Gastroesophageal sphincter (tissue), 4 donors: ENCODE data around the gene UBE2O. TPM values are rescaled to one million over a fixed set of nuclear protein-coding genes. Genes with fewer than 3 reads are reported as not detected.

ENCODE experiments used
- ATAC-seq: fragments of 150-250 bp; one replicate; pipeline ENCODE4 v1.9.1; 2016; ENCODE audit warnings: mild to moderate bottlenecking, moderate library complexity
- H3K27ac ChIP-seq, 4 donors: fragments of 200-600 bp; sonication (generic) in 3 of 4; 1 replicate in 3 of 4; 2 replicates in 1 of 4; pipeline ENCODE4 v1.5.1; 2016 to 2019
- H3K27me3 ChIP-seq: fragments of 200-600 bp; sonication (generic); one replicate; pipeline ENCODE4 v1.5.1; 2019
- H3K36me3 ChIP-seq, 2 donors: fragments of 200-600 bp; sonication (generic); one replicate each; pipeline ENCODE4 v1.5.1; 2019; ENCODE audit warnings: control low read depth in 1 of 2
- H3K4me1 ChIP-seq, 3 donors: fragments of 200-600 bp; sonication (generic); 1 replicate in 2 of 3; 2 replicates in 1 of 3; pipeline ENCODE4 v1.5.1; 2016 to 2019; ENCODE audit warnings: control low read depth in 2 of 3
- H3K4me3 ChIP-seq, 2 donors: fragments of 200-600 bp; sonication (generic); one replicate each; pipeline ENCODE4 v1.5.1; 2019; ENCODE audit warnings: mild to moderate bottlenecking in 1 of 2, moderate library complexity in 1 of 2
- H3K9me3 ChIP-seq, 3 donors: fragments of 200-600 bp; sonication (generic); one replicate each; pipeline ENCODE4 v1.5.1; 2017 to 2019; ENCODE audit warnings: control low read depth in 2 of 3
- EP300 ChIP-seq: sonication (generic); formaldehyde crosslinking; IDR thresholded peaks from one replicate; pipeline ENCODE4 v1.6.1; 2017; ENCODE audit warnings: antibody characterized with exemption, mild to moderate bottlenecking
- POLR2A ChIP-seq, 2 donors: fragments of 450-650 bp; IDR thresholded peaks; one replicate each; pipeline ENCODE4 v1.6.1; 2017; ENCODE audit warnings: antibody characterized with exemption in 2 of 2, mild to moderate bottlenecking in 2 of 2, moderate library complexity in 1 of 2
- POLR2AphosphoS5 ChIP-seq: sonication (generic); formaldehyde crosslinking; IDR thresholded peaks from one replicate; pipeline ENCODE4 v1.6.1; 2017; ENCODE audit warnings: antibody characterized with exemption
- WGBS, 2 donors: methylation state at CpG; one replicate each; pipeline ENCODE4 v1.1.5; 2018; ENCODE audit warnings: low coverage in 1 of 2; 5-methylcytosine and 5-hydroxymethylcytosine counted together
- total RNA-seq, 4 donors: library from RNA; depleted of rRNA; stranded (reverse); fragments of >200 nt; gene quantifications; one replicate each; pipeline ENCODE4 v1.1.0, GENCODE V29; 2016
- TF ChIP-seq, protein P1 (sequence below), 4 experiments: fragments of 200-600 bp in 2 of 4; fragments of 450-650 bp in 2 of 4; sonication (generic) in 1 of 4; IDR thresholded peaks; one replicate each; pipeline ENCODE4 v1.5.1; 2017 to 2019; ENCODE audit warnings: antibody characterized with exemption in 4 of 4, mild to moderate bottlenecking in 2 of 4, moderate library complexity in 2 of 4

UBE2O gene
- total RNA-seq, 4 donors from 2014 or later = 13.0 to 19.8 (median 15.2) TPM

DNA sequence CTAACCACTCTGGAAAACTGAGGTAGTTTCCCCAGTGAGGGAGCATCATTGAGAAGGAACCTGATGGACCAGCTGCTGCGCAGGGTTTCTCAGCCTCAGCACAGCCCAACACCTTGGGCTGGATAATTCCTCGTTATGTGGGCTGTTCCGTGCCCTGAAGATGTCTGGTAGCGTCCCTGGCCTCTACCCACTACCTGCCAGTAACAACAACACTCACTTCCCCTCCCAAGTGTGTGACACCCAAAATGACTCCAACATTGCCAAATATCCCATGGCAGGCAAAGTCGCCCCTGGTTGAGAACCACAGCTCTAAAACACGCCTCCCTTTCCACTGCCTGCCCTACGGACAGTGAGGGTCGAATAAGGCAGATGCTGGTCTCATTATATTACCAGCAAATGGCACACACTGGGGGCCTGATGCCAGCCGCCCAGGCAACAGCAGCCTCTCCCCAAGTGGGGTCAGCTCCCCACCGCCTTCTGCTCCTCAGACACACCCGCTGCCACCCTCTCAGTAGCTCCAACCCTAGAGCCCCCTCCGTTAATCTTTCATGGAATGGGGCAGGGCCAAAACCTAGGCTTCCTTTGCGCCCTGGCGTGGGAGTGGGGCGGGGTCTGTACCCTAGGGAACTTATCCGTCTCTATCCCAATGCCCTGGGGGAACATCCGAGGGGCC, 47.3 kb upstream of the UBE2O start:
- peak overlapping the region in 3 of 4 donors; percentile 82 to 88 (median 82) for H3K27ac ChIP-seq
- H3K4me3 ChIP-seq = peak overlapping the region; percentile 38 to 70
- no peaks in the 10 kb centered on the region for H3K36me3 ChIP-seq
- H3K4me1 ChIP-seq = peaks cover 0 to 51% (median 31%) of the 10 kb centered on the region in 3 donors
- no peak for TF ChIP-seq POLR2A (IDR thresholded peaks at IDR 0.05)
- TF ChIP-seq, protein P1, sequence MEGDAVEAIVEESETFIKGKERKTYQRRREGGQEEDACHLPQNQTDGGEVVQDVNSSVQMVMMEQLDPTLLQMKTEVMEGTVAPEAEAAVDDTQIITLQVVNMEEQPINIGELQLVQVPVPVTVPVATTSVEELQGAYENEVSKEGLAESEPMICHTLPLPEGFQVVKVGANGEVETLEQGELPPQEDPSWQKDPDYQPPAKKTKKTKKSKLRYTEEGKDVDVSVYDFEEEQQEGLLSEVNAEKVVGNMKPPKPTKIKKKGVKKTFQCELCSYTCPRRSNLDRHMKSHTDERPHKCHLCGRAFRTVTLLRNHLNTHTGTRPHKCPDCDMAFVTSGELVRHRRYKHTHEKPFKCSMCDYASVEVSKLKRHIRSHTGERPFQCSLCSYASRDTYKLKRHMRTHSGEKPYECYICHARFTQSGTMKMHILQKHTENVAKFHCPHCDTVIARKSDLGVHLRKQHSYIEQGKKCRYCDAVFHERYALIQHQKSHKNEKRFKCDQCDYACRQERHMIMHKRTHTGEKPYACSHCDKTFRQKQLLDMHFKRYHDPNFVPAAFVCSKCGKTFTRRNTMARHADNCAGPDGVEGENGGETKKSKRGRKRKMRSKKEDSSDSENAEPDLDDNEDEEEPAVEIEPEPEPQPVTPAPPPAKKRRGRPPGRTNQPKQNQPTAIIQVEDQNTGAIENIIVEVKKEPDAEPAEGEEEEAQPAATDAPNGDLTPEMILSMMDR (IDR thresholded peaks at IDR 0.05) = no peak
- TF ChIP-seq EP300 = no peak
- TF ChIP-seq POLR2AphosphoS5 = no peak
- no peak for ATAC-seq
- WGBS, 2 donors = 100% methylated on average over 1 to 2 of the region's 17 CpGs
- H3K27me3 ChIP-seq = peaks cover 6% of the 10 kb centered on the region
- no peaks in the 10 kb centered on the region for H3K9me3 ChIP-seq

DNA sequence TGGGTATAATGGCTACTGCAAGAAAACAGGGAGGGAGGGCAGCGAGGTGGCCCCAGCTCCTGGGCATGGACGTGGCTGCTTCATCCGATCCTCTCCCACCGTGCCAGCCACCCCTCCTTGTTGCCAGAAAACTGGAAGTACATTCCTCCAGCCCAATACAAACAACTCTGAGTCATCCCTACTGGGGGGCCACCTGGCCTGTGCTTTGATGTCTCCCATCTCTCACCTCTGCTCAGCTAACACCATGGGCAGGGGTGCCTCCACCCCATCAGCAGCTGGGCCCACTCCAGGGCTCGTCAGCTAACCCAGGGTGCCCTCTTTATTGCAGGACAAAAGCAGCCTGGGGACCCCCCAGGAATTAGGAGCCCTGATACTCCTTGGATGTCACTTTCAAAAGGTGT, 46.3 kb upstream of the UBE2O start:
- 73% methylated on average over 5 of the region's 5 CpGs; no CpG with 5 or more reads in 1 of the 2 donors for WGBS, 2 donors
- H3K9me3 ChIP-seq = no peaks in the 10 kb centered on the region

DNA sequence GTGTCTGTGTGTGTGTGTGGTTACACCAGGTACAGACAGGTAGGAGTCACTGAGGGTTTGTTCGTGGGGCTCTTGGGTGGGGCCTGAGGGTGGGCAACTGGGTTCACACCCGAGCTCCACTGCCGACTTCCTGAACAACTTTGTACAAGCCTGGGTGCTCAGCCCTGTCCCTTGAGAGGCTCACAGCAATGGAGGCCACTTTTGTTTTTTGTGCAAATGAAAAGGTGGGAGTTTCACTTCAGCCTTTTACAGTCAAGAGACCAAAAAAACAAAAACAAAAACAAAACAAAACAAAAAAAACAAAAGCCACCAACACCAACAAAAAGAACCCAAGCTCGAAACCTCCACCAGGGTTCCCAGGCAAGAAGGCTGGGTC, 45.9 kb upstream of the UBE2O start:
- no peaks in the 10 kb centered on the region for H3K9me3 ChIP-seq
- TF ChIP-seq, protein P1 (IDR thresholded peaks at IDR 0.05) = no peak
- TF ChIP-seq POLR2A (IDR thresholded peaks at IDR 0.05) = no peak
- TF ChIP-seq EP300 = no peak
- no peak for TF ChIP-seq POLR2AphosphoS5
- H3K27ac ChIP-seq = peak overlapping the region in 3 of 4 donors; percentile 82 to 88 (median 82)
- peak overlapping the region in 1 of 2 donors; percentile 70 for H3K4me3 ChIP-seq
- ATAC-seq = no peak
- H3K4me1 ChIP-seq = peaks cover 0 to 56% (median 31%) of the 10 kb centered on the region in 3 donors
- H3K36me3 ChIP-seq = no peaks in the 10 kb centered on the region
- WGBS, 2 donors = 100% methylated on average over 1 of the region's 4 CpGs; no CpG with 5 or more reads in 1 of the 2 donors
- no peaks in the 10 kb centered on the region for H3K27me3 ChIP-seq

More for the DNA sequence above, 46.3 kb upstream of the UBE2O start:
- peaks cover 0 to 52% (median 31%) of the 10 kb centered on the region in 3 donors for H3K4me1 ChIP-seq
- H3K4me3 ChIP-seq = peak overlapping the region in 1 of 2 donors; percentile 70
- no peak for ATAC-seq
- TF ChIP-seq POLR2A (IDR thresholded peaks at IDR 0.05) = no peak
- TF ChIP-seq EP300 = no peak
- TF ChIP-seq, protein P1 (IDR thresholded peaks at IDR 0.05) = no peak
- TF ChIP-seq POLR2AphosphoS5 = no peak
- no peaks in the 10 kb centered on the region for H3K36me3 ChIP-seq
- peak overlapping the region in 3 of 4 donors; percentile 82 to 88 (median 82) for H3K27ac ChIP-seq
- H3K27me3 ChIP-seq = no peaks in the 10 kb centered on the region

DNA sequence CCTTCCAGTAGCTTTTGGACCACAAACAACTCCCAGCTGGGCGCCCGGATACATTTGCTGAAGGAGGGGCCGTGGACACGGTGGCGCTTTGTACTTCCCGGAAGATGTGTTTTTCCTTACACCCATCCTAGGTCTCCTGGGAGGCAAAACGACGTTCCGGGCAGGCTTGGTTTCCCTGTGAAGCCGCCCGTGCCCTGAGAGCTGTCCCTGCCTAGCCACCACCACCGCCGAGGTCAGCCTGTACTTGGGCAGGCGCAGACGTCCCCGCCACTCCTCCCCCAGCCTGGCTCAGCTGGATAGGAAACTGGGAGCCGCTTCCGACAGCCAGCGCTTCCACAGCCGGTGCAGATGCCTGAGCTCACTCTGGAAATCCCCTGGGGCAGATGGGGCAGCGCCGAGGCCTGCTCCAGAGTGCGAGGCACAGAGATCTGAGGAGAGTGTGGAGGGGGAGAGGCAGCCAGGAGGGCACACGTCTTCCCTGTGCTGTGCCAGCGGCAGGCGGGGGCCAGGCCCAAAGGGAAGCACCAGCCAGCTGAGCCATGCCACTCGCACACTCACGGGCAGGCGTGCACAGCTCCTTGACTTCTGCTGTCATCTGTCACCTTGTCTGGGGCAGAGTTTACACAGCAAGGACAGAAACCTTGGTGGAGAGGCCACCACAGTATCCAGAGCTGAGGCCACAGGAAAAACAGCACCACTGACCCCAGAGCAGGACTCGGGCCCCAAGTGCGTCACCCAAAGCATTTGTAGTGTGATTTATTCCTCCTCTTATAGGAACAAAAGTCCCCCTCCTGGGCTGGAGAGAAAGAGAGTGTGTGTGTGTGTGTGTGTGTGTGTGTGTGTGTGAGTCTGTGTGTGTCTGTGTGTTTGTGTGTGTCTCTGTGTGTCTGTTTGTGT, 45.3 kb upstream of the UBE2O start:
- peak overlapping the region in 1 of 2 donors; percentile 19 for H3K4me3 ChIP-seq
- ATAC-seq = peak; percentile 42
- H3K9me3 ChIP-seq = no peaks in the 10 kb centered on the region
- H3K27ac ChIP-seq = peak overlapping the region in 3 of 4 donors; percentile 72 to 88 (median 82)
- TF ChIP-seq, protein P1 (IDR thresholded peaks at IDR 0.05) = no peak
- TF ChIP-seq POLR2A (IDR thresholded peaks at IDR 0.05) = no peak
- TF ChIP-seq POLR2AphosphoS5 = no peak
- TF ChIP-seq EP300 = no peak
- WGBS, 2 donors = 16 to 100% methylated on average over 1 to 10 of the region's 31 CpGs
- peaks cover 0 to 63% (median 32%) of the 10 kb centered on the region in 3 donors for H3K4me1 ChIP-seq
- H3K36me3 ChIP-seq = no peaks in the 10 kb centered on the region
- no peaks in the 10 kb centered on the region for H3K27me3 ChIP-seq
